GM21381 (cell line): ENCODE results near the gene CSRP1.
"Not testable (repeated sequence)": the region's sequence is repeated elsewhere in the genome, so short reads cannot be mapped to it uniquely, and the experiment has no call there.

Experiments used
- ATAC-seq: cut with Tn5 transposase; IDR thresholded peaks from one replicate; pipeline ENCODE4 v1.9.1; 2021; ENCODE audit warnings: mild to moderate bottlenecking, moderate library complexity; ENCODE audit not compliant: unreplicated experiment

The CSRP1 gene

DNA sequence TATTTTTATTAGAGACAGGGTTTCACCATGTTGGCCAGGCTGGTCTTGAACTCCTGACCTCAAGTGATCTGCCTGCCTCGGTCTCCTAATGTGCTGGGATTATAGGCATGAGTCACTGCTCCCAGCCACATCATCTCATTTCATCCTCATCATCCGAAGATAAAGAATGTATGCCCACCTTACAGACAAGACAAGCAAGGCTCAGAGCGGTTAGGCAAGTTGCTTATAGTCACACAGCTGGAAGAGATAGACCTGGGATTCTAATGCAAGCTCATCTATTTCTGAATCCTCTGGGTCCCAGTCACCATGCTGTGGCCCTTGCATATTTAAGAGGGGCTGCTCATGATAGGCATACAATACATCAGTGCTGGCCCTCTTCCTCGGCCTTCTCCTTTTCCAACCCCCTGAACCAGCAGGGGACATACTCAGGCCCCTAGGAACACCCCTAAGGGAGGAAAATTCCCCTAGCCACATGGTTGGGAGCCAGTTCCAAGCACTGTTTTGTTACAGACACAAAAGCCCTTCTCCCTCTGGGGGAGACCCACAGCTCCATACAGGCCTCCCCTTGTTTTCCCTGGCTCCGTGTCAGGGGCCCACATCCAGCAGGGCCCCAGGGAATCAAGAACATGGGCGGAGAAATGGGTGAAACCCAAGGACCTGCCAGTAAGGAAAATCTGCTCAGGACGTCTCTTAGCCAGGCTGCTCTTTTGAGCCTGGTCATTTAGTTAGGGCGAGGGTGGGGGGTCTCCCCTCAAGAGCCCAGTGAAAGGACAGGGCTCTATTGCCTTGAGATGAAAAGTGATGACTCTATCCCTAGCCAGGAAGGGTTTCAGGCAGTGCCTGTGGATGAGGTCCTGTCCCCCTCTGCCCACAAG, 6.9 kb downstream of the CSRP1 start:
- no peak for ATAC-seq

DNA sequence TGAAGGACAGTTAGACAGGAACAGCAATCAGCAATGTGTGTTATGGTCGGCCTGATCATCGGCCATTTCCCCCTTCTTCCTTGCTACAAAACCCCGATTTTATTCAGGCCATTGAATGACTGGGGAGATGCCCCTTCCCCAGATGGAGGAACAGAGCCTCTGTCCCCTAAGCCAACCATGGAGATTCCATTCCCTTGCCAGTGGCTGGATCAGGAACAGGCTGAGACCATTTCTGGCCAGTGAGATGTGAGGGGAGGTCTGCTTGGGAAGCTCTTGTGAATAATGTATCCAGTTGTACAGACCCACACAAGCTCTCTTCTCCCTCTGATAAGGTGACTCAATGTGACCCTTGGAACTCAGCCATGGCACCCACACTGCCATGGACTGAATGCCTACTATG, 7.7 kb downstream of the CSRP1 start:
- no peak for ATAC-seq

DNA sequence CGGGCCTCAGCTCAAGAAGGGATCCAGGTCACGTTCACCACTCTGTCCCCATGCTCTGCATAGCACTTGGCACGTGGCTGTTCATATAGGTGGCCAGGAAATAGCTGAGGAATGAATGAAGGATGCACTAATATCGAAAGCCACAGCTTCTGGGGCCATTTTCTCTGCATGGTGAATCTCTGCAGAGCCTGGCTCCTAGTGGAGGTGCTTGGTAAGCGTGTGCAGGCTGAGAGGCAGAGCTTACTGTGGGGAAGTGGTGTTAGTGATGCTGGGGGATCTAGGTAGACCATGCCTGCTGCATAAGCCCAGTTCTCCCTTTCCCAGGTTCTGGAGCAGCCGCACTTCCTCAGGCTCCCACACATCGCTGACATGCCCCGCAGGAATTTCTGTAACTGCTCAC, 8.3 kb downstream of the CSRP1 start:
- ATAC-seq = no peak

DNA sequence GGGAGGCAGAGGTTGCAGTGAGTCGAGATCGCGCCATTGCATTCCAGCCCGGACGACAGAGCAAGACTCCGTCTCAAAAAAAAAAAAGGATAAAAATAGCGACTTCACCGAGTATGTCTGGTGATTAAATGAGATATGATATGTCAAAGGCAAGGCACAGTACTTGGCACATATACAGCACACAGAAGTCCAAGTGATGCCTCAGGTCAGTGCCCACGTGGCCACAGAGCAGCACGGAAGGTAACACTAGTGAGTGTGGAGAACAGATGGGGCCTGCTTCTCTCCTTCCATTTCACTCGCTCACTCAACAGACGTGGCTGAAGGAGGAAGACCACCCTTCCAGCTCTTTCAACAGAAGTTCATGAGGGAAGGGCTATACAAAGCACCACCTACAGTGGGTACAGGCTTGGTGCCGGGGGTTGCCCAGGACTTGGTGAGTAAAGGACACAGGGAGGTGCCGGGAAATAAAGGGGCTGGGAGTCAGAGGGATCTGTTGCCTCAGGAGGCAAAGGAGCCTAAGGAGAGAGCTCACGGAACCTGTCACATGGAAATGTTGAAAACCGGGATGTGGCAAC, 8.9 kb downstream of the CSRP1 start:
- ATAC-seq = no peak

DNA sequence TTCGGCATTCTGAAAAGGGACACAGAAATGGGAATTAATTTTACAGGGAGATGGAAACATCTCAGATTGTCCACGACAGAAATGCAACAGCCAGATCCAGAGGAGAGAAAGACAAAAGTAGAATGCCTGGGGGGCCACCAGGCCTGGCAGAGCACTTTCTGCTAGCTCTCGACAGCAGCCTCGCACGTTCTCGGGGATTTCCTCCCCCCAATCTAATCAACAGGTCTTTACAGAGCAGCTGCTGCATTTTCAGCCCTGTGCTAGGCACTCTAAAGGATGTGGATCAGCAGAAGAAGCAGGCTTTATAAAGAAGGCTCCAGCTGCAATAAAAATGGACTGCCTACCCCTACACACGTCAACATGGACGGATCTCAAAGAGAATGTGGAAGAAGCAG, 10.6 kb downstream of the CSRP1 start:
- no peak for ATAC-seq

DNA sequence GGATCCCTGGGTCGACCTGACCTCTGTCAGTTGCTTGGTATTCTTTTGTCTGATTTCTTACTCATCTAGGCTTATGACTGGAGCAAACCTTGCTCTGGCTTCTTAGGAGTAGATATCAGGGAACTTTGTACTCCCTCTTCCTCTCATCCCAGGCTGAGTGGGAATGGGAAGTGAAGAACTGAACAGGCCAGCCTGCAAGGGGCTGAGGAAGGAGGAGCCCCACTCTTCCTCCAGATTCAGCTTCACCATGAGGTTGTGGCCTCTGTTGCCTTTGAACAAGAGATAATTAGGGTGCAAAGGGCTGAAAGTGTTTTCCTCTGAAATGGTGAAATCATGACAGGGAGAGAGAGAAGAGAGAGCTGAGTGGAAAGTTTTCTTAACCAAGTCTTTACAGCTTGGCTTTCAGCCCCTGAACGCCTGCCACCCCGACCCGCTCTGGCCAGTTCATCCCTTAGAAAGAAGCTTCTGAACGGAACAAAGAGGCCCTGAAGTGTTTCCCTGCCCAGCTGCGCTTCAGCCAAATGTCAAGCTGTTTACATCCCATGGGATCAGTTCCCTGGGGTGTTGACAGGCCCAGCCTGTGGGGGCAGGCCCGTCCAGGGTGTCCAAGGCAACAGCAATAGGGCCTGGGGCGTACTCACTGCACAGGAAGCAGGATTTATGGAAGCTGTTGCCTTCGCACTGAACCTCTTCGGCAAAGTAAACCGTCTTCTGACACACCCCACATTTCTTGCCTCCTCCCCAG, 11.2 kb downstream of the CSRP1 start:
- no peak for ATAC-seq

DNA sequence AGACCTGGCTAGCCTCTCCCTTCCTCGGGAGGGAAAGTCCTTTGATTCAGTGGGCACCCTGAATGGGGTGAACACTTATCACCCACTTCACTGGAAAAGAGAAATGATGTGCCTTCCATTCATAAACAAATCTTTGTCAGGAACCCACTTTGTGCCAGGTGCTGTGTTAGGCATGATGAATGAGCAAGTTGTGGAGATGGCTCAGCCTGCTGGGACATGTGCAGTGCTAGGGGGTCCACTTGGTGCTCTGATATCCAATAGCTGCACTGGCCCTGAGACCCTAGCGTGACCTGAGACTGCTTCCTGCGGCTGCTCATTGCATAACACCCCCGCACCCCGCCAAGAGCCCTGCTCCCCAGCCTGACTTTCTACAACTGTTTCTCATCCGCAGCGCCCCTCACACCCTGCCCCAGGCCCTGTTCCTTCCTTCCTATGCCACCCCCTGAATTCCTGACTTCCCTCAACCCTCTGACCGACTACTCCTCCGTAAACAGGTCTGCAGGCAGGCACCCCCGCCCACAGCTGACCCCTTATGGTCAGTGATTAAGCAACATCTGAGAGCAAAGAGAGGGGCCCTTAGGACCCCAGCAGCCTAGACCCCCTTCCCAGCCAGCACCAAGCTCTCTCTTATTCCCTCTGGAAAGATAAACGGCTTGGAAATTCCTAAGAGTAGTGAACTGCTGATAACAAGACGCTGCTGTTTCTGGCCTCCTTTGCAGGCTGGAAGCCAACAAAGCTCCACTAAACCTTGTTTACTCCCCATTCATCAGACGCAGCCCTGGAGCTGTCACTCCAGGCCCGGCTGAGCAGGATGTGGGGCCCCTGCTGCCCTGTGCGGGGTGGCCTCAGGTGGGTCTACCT, 12.9 kb downstream of the CSRP1 start:
- no peak for ATAC-seq

DNA sequence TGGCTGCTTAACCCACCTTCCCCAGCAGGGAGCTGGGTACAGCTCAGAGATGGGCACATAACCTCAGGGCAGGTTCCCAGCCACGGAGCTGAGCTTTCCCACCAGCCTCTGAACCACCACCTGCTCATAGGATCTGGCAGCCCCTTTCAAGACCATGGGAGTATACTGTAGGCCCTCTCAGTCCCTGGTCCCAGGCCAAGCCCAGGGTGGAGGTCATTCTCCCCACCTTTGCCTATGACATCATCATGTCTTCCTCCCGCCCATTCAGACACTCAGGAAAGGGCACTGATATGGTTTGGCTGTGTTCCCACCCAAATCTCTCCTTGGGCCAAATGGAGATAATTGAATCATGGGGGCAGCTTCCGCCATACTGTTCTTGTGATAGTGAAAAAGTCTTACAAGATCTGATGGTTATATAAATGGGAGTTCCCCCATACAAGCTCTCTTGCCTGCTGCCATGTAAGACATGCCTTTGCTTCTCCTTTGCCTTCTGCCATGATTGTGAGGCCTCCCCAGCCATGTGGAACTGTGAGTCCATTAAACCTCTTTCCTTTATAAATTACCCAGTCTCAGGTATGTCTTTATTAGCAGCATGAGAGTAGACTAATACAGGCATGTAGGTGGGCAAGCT, 13.8 kb downstream of the CSRP1 start:
- not testable (repeated sequence) for ATAC-seq

DNA sequence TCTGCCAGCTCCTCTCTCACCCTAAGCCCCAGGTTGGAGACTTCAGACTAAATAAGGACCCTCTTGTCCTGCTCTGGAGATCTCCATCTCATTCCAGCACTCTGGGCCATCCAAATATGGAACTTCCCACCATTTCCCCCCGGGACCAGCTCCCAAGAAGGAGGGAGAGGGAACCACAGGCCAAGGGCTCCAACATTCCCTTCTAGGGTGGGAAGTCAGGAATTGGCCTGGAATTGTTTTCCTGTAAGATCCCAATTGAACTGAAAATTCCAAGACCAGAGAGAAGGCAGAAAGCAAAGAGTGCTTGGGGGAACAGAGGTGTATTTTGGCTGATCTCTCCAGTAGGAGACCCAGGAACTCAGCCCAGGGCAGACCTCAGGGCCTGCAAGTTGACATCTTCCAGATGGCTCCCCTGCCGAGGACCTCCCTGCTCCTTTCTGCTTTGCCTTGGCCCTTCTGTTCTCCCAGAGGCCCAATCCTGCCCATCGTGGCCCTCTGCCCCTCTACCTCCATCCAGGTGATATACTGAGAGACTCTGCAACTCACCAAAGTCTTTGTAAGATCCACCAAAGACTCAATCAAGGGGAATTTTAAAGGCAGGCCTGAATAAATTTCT, 14.9 kb downstream of the CSRP1 start:
- no peak for ATAC-seq

DNA sequence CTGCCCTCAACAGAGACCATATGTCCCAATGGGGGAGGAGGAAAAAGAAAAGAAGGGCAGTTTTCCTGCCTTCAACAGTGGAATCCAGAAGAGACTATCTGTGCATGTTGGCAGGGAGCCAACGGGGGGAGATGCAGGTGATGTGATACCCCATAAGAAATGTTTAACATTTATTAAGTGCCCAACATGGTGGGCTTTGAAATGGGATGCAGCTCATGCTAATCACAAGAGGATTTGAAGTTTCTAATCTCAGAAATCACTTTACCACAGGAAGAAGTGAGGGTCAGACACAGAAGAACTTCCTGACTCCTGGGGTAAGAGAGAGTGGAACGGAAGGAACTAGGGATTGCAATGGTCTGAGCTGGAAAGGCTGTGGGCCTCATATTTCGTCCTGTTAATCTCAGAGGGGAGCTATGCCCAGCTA, 16.2 kb downstream of the CSRP1 start:
- ATAC-seq = no peak

DNA sequence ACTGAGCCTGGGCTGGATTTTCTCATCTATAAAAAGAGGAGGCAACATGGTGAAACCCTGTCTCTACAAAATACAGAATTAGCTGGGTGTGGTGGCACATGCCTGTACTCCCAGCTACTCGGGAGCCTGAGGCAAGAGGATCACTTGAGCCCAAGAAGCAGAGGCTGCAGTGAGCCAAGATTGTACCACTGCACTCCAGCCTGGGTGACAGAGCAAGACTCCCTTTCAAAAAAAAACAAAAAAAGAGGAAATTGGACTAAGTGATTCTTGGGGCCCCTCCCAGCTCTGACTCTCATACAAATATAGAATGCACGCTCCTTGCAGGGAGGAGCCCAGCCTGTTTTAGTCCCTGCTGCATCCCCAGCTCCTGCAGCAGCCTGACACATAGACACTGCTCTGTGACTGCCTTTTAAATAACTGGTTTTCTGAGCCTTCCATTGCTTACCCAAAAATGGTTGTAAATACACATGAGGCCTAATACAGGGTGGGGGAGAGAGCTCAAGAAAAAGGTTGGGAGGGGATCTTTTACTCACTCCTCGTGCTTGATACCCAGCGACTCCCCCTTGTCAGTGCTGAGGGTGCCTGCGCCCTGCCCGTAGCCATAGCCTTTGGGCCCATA, 17.2 kb downstream of the CSRP1 start:
- no peak for ATAC-seq

DNA sequence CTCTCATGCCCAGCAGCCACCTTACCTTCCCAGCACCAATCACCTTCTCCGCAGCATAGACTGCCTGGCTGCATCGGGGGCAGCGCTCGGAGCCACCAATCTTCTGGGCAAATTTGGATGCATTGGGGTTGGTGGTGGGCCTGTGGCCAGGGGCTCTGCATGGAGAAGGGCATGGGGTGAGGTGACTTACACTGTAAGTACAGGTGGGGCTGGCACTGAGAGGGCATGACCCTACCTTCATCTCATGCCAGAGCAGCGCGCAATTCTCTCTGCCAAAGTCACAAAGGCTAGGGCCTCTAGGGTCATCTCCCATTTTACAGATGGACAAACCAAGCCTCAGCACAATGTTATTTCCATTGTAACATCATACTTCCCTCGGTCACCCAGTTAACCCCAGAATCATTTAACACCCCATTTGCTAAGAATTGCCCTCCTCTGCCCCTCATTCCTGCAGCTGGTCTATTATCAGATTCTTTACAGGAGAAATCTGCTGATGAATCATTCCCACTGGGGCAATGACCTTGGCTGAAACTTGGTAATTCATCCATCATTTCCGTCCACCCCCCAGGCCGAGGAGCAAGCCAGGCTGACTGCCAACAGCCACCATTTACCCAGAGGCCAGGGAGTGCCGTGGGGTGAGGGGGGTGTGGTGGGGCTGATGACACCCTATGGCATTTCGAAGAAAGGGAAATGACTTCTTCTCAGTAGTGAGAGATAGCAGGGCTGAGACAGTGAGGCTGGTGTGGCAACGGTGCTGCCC, 17.9 kb downstream of the CSRP1 start:
- no peak for ATAC-seq

DNA sequence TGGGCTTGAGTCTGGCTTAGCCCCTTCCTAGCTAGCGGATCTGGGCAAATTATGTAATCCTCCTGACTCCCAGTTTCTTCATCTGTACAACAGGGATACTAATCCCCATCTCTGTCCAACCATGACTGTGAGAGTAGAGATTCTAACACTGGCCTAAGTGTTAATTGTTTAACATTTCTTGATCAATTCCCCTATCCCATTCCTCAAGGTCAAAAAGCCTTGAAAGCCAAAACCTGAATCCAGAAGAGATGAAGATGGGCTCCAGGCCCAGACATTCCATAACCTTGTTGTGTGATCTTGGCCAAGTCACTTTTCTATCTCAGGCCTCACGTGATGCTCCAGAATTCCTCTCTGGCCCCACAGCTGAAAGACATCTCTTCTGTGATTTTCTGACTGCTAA, 19.2 kb downstream of the CSRP1 start:
- ATAC-seq = no peak

DNA sequence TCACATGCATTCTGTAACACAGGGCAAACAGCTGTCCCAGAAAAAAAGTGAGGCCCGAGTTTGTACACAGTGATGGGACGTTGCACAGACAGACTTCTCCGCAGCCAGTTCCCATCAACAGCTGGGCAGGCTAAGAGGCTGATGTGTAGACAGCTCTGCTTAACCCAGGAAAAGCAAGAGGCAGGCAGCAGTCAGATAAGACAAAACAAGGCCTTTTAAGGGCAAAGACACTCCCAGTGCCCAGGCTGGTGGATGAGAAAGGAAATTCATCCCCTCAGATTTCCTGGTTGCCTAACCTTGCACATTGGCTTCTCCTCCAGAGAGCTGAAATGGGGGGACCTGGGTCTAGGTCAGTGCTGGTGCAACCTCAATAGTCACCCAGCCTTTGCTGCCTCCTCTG, 20.7 kb downstream of the CSRP1 start:
- no peak for ATAC-seq

DNA sequence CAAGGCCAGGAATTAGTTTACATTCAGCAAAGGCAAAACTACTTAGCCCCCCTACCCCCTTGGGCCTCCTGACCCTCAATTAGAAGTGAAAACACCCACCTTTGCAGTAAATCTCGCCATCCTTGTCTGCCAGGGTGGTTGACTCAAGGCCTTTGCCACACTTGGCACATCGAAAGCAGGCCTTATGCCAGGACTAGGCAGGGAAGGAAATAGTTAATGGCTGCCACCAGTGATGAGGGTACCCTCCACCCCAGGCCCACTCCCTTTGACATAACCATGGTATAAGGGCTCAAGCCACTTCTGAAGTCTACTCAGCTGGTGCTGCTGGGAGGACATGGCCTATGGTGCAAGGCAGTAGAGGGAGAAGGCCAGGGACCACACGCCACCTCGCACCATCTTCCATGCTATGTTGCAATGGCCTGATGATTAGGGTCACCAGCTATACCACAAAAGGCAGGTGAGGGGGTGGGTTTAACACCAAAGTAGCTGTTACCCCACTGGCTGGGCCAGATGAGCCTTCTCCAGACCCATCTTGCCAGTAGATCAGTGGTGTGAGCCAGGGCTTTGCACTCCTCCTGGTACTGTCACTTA, 21.6 kb downstream of the CSRP1 start:
- no peak for ATAC-seq

DNA sequence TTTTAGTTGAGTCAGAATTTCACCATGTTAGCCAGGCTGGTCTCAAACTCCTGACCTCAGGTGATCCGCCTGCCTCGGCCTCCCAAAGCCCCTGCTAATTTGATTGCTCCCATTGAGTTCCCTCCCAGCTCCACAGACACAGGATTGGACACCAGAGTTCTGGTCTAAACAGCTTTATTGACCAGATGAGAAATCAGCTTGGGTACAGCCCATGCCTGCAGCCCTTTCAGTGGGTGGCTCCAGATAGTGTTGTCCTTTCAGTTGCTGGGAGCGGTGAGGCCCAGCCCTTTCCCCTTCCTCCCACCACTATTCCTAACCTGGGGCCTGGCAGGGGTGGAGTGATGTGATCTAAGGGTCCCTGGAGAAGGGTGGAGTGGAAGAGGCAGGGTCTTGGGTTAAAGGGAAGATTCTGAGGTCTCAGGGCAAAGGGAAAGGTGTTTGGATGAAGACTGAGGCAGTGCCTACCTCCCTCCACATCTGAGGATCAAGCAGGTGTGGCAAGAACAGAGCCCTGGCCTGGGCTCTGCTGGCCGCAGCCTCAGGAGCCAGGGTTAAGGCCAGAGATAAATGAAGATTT, 23.5 kb downstream of the CSRP1 start:
- no peak for ATAC-seq

DNA sequence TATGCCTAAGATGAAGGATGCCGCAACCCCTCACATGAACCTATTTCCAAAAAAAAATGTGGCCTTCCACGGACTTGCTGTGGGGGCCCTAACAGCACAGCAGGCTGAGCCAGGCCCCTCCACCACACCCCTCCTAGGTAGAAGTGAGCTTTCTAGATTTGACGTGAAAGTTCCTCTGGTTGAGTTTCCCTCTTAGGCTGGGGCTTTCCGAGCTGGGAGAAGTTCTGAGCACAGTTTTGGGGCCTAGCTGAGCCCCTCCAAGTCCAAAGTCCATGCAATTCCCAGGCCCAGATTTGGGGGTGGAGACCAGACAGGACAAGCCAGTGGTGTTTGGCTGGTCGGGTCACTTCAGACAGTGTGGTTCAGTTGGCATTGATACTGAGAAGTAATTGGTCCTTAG, 24.2 kb downstream of the CSRP1 start:
- ATAC-seq = no peak
